ENCODE results near the gene FNBP1. TPM values are rescaled to one million over a fixed set of nuclear protein-coding genes. Genes with fewer than 3 reads are reported as not detected.

The FNBP1 gene
- total and polyA plus RNA-seq, 10 of the 15 experiments (the other 5 are each of a cell fraction or from before 2014, with no cell fraction given), result 64.5 to 353 (median 179) TPM

GRCh38 chr9:129962889-129963703 lies 79.9 kb downstream of the FNBP1 start (continued):
- TF ChIP-seq MTA3 (IDR thresholded peaks at IDR 0.05; ENCODE audit: borderline replicate concordance, low read length), result no peak
- TF ChIP-seq ZBTB33 (IDR thresholded peaks at IDR 0.05), result no peak
- 0 out of 2 replicates have a peak, but pooled peaks have one; percentile 33 for TF ChIP-seq NBN (IDR thresholded peaks at IDR 0.05)
- TF ChIP-seq E2F8 (IDR thresholded peaks at IDR 0.05; ENCODE audit: low read depth, partially characterized antibody), result no peak
- 0 out of 2 replicates have a peak, but pooled peaks have one; percentile 18 for TF ChIP-seq CBX5 (IDR thresholded peaks at IDR 0.05; ENCODE audit: low read depth)
- peak; percentile 52; the same call in 1 of the 2 replicates for TF ChIP-seq CBFB (IDR thresholded peaks at IDR 0.05; ENCODE audit: low read depth)
- 0 out of 2 replicates have a peak, but pooled peaks have one; percentile 30 for TF ChIP-seq NFIC (IDR thresholded peaks at IDR 0.05; ENCODE audit: low read depth, low read length)
- peak; percentile 83 for TF ChIP-seq PKNOX1 (IDR thresholded peaks at IDR 0.05)
- no peak for TF ChIP-seq SMAD1 (IDR thresholded peaks at IDR 0.05; ENCODE audit: low read depth, partially characterized antibody)
- 0 out of 2 replicates have a peak, but pooled peaks have one; percentile 84 for TF ChIP-seq WRNIP1 (IDR thresholded peaks at IDR 0.05; ENCODE audit: borderline replicate concordance, low read depth, low read length)
- no peak for TF ChIP-seq NR2C2 (IDR thresholded peaks at IDR 0.05; ENCODE audit: borderline replicate concordance, control insufficient read depth, insufficient read length, low read depth)
- no peak for TF ChIP-seq RB1 (IDR thresholded peaks at IDR 0.05; ENCODE audit: borderline replicate concordance)
- peak; percentile 58 for TF ChIP-seq RUNX3 (IDR thresholded peaks at IDR 0.05; ENCODE audit: low read length)
